Stomach (tissue), 4 donors: ENCODE measurements around the gene SFMBT2.

Source experiments
- CTCF ChIP-seq, 7 experiments: fragments of 450-650 bp in 4 of 7; fragments of 200-600 bp in 3 of 7; sonication (generic) in 3 of 7; IDR thresholded peaks; one replicate each; pipeline ENCODE4 v1.5.1; 2016 to 2019; ENCODE audit warnings: antibody characterized with exemption in 7 of 7, control low read depth in 2 of 7, mild to moderate bottlenecking in 1 of 7
- EP300 ChIP-seq: sonication (generic); formaldehyde crosslinking; IDR thresholded peaks from one replicate; pipeline ENCODE4 v1.6.1; 2017; ENCODE audit warnings: antibody characterized with exemption
- POLR2AphosphoS5 ChIP-seq, 3 donors: sonication (generic); formaldehyde crosslinking; IDR thresholded peaks; one replicate each; pipeline ENCODE4 v1.6.1; 2016; ENCODE audit warnings: antibody characterized with exemption in 3 of 3

GRCh38 chr10:7380704-7381241, 30.1 kb downstream of the SFMBT2 start:
- TF ChIP-seq EP300 (no peak), CTCF (IDR thresholded peaks at IDR 0.05) (no peak), POLR2AphosphoS5 (IDR thresholded peaks at IDR 0.05) (no peak)
